Limb (tissue), 2 donors: ENCODE data around the gene PXMP2.
"Not testable (repeated sequence)": the region's sequence is repeated elsewhere in the genome, so short reads cannot be mapped to it uniquely, and the experiment has no call there.

Experiments
- DNase-seq, 2 donors: peaks; one replicate each; pipeline ENCODE4 v3.0.0-alpha.2; 2016; ENCODE audit errors: extremely low spot score in 2 of 2

PXMP2 gene

DNA sequence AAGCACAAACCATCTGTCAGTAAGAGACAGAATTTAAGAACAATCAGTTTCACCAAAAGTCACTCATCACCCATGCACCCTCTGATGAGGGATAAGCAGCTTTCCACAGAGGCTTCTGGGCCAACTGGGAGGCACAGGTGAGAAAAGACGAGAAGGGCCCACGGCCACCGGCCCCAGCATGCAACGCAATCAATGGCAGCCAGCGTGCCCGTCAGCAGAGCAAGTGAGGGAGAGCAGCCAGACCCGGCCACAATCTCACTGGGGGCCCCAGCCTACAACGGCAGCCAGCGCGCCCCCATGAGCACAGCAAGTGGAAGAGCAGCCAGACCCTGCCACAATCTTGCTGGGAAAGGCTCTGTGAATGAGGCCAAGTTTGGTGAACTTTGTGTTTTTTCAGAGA is 60.9 kb downstream of the PXMP2 start:
- DNase-seq = no peak

DNA sequence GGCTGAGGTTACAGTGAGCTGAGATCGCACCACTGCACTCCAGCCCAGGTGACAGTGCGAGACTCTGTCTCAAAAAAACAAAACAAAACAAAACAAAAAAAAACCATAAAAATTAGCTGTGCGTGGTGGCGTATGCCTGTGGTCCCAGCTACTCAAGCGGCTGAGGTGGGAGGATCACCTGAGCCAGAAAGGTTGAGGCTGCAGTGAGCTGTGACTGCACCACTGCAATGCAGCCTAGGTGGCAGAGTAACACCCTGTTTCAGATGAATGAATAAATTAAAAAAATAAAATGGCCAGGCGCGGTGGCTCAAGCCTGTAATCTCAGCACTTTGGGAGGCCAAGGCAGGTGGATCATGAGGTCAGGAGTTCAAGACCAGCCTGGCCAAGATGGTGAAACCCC is 66.3 kb downstream of the PXMP2 start:
- DNase-seq = not testable (repeated sequence)

DNA sequence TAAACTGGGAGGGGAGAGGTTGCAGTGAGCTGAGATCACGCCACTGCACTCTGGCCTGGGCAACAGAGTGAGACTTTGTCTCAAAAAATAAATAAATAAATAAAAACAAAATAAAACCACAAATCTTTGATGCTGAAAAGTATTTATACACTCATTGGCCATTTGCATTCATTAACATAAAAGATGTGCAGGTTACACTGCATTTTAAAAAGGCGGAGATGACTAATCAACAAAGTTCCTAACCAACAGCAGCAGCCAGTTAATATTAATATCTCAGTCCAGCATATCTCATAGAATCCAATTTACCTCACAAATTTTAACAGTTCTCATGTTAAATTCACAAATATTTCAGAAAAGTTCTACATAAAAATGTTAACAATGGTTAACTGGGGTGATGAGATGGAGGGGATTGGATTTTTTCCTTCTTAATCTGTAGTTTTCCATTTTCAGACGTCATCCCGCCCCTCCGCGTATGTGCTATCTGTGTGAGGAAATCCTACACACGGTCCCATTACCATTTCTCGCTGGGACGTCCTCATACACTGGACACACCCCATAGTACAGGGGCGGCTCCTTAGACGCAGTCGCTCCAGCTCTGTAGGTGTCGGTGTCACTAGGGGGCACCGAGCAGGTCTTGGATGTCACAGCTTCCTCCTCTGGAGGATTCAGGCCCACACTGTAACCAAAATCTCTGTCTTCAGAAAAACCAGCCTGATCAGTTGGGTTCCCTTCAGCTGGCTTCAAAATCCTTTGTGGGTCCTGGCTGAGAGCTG is 67.0 kb downstream of the PXMP2 start:
- no peak for DNase-seq
